HEK293 (cell line): ENCODE data around the gene SMC4.

Source experiments
- CTCF ChIP-seq: fragments of 450-650 bp; formaldehyde crosslinking; IDR thresholded peaks from 2 replicates; pipeline ENCODE4 v1.5.1; 2016; ENCODE audit warnings: missing biosample characterization, missing genetic modification characterization
- ELK4 ChIP-seq: IDR thresholded peaks from 2 replicates; pipeline ENCODE4 v1.6.1; 2011; ENCODE audit warnings: mild to moderate bottlenecking, low read depth, low read length, borderline replicate concordance
- ZBTB20 ChIP-seq: fragments of 450-650 bp; formaldehyde crosslinking; IDR thresholded peaks from 2 replicates; pipeline ENCODE4 v1.5.1; 2016; ENCODE audit warnings: missing biosample characterization, missing genetic modification characterization
- ZFP41 ChIP-seq: fragments of 450-650 bp; formaldehyde crosslinking; IDR thresholded peaks from 2 replicates; pipeline ENCODE4 v1.5.1; 2016; ENCODE audit warnings: missing biosample characterization, missing genetic modification characterization, borderline replicate concordance
- ZNF18 ChIP-seq: fragments of 450-650 bp; formaldehyde crosslinking; IDR thresholded peaks from 2 replicates; pipeline ENCODE4 v1.5.1; 2016; ENCODE audit warnings: missing biosample characterization, missing genetic modification characterization
- ZNF239 ChIP-seq: fragments of 450-650 bp; formaldehyde crosslinking; IDR thresholded peaks from 2 replicates; pipeline ENCODE4 v1.5.1; 2016; ENCODE audit warnings: missing biosample characterization, missing genetic modification characterization
- ZNF426 ChIP-seq: fragments of 450-650 bp; formaldehyde crosslinking; IDR thresholded peaks from 2 replicates; pipeline ENCODE4 v1.5.1; 2017; ENCODE audit warnings: missing biosample characterization, missing genetic modification characterization, mild to moderate bottlenecking, inconsistent platforms, moderate library complexity
- ZNF449 ChIP-seq: fragments of 450-650 bp; formaldehyde crosslinking; IDR thresholded peaks from 2 replicates; pipeline ENCODE4 v1.5.1; 2017; ENCODE audit warnings: missing biosample characterization, mild to moderate bottlenecking, missing genetic modification characterization, moderate library complexity
- ZNF580 ChIP-seq: fragments of 450-650 bp; formaldehyde crosslinking; IDR thresholded peaks from 2 replicates; pipeline ENCODE4 v1.5.1; 2016; ENCODE audit warnings: missing biosample characterization, missing genetic modification characterization
- ZNF670 ChIP-seq: fragments of 450-650 bp; formaldehyde crosslinking; IDR thresholded peaks from 2 replicates; pipeline ENCODE4 v1.5.1; 2016; ENCODE audit warnings: missing biosample characterization, missing genetic modification characterization, low read depth
- ZNF830 ChIP-seq: fragments of 450-650 bp; IDR thresholded peaks from 2 replicates; pipeline ENCODE4 v1.5.0; 2018; ENCODE audit warnings: missing biosample characterization, missing genetic modification characterization, low read depth, mild to moderate bottlenecking, moderate library complexity

- TF ChIP-seq ZNF426 (tag by site-specific recombination): no peak
- TF ChIP-seq ZNF18 (tag by site-specific recombination): no peak
- TF ChIP-seq CTCF (tag by site-specific recombination): no peak
- TF ChIP-seq ZNF580 (tag by site-specific recombination): no peak
- no peak for TF ChIP-seq ZNF830
- no peak for TF ChIP-seq ZNF449 (tag by site-specific recombination)
- no peak for TF ChIP-seq ZNF670 (tag by site-specific recombination)
- no peak for TF ChIP-seq ZFP41 (tag by site-specific recombination)
- TF ChIP-seq ZNF239: no peak
- no peak for TF ChIP-seq ELK4
- no peak for TF ChIP-seq ZBTB20 (tag by site-specific recombination)
Observed at GRCh38 chr3:160394009-160394392, 5.4 kb upstream of the SMC4 start.
